ENCODE results near the gene CST3. TPM values are rescaled to one million over a fixed set of nuclear protein-coding genes. Genes with fewer than 3 reads are reported as not detected.
"Not testable (repeated sequence)": the region's sequence is repeated elsewhere in the genome, so short reads cannot be mapped to it uniquely, and the experiment has no call there.

The CST3 gene
- polyA plus RNA-seq, 3 donors = 120 to 175 (median 175) TPM

- DNase-seq (ENCODE audit: extremely low read depth in 1 of 11, low read depth in 9 of 11, low spot score in 4 of 11) = not testable (repeated sequence)
Measured at GRCh38 chr20:23622401-23622800, 15.4 kb downstream of the CST3 start.

GRCh38 chr20:23620670-23621386 lies 16.9 kb downstream of the CST3 start:
- not testable (repeated sequence) for DNase-seq (ENCODE audit: extremely low read depth in 1 of 11, low read depth in 9 of 11, low spot score in 4 of 11)

GRCh38 chr20:23614163-23614562 lies 23.6 kb downstream of the CST3 start:
- no peak for DNase-seq (ENCODE audit: extremely low read depth in 1 of 11, low read depth in 9 of 11, low spot score in 4 of 11)

GRCh38 chr20:23613676-23614075 lies 24.1 kb downstream of the CST3 start:
- no peak for DNase-seq (ENCODE audit: extremely low read depth in 1 of 11, low read depth in 9 of 11, low spot score in 4 of 11)

GRCh38 chr20:23612396-23612795 lies 25.4 kb downstream of the CST3 start:
- no peak for DNase-seq (ENCODE audit: extremely low read depth in 1 of 11, low read depth in 9 of 11, low spot score in 4 of 11)

- no peak for DNase-seq (ENCODE audit: extremely low read depth in 1 of 11, low read depth in 9 of 11, low spot score in 4 of 11)
Measured at GRCh38 chr20:23609486-23610109, 28.2 kb downstream of the CST3 start.

GRCh38 chr20:23608251-23608846 lies 29.4 kb downstream of the CST3 start:
- no peak for DNase-seq (ENCODE audit: extremely low read depth in 1 of 11, low read depth in 9 of 11, low spot score in 4 of 11)

- DNase-seq (ENCODE audit: extremely low read depth in 1 of 11, low read depth in 9 of 11, low spot score in 4 of 11) = no peak
Measured at GRCh38 chr20:23607497-23608245, 30.1 kb downstream of the CST3 start.

GRCh38 chr20:23606652-23607049 lies 31.1 kb downstream of the CST3 start:
- peak; percentile 38 to 67 (median 61) for DNase-seq (ENCODE audit: extremely low read depth in 1 of 11, low read depth in 9 of 11, low spot score in 4 of 11)

GRCh38 chr20:23605867-23606651 lies 31.7 kb downstream of the CST3 start, which contains the start of gene CST9:
CST9 (minus strand) TSS chr20:23605917; CDS start chr20:23605864, 53 bp downstream.
- no peak for DNase-seq (ENCODE audit: extremely low read depth in 1 of 11, low read depth in 9 of 11, low spot score in 4 of 11)

- no peak for DNase-seq (ENCODE audit: extremely low read depth in 1 of 11, low read depth in 9 of 11, low spot score in 4 of 11)
Measured at GRCh38 chr20:23604306-23604705, 33.4 kb downstream of the CST3 start.

GRCh38 chr20:23603321-23603720 lies 34.4 kb downstream of the CST3 start:
- no peak for DNase-seq (ENCODE audit: extremely low read depth in 1 of 11, low read depth in 9 of 11, low spot score in 4 of 11)

GRCh38 chr20:23602699-23603098 lies 35.1 kb downstream of the CST3 start:
- DNase-seq (ENCODE audit: extremely low read depth in 1 of 11, low read depth in 9 of 11, low spot score in 4 of 11) = no peak

- DNase-seq (ENCODE audit: extremely low read depth in 1 of 11, low read depth in 9 of 11, low spot score in 4 of 11) = no peak
Measured at GRCh38 chr20:23602241-23602640, 35.5 kb downstream of the CST3 start.

GRCh38 chr20:23601715-23602114 lies 36.0 kb downstream of the CST3 start:
- DNase-seq (ENCODE audit: extremely low read depth in 1 of 11, low read depth in 9 of 11, low spot score in 4 of 11) = no peak

GRCh38 chr20:23598481-23598880 lies 39.3 kb downstream of the CST3 start:
- no peak for DNase-seq (ENCODE audit: extremely low read depth in 1 of 11, low read depth in 9 of 11, low spot score in 4 of 11)

GRCh38 chr20:23596579-23597250 lies 41.0 kb downstream of the CST3 start:
- DNase-seq (ENCODE audit: extremely low read depth in 1 of 11, low read depth in 9 of 11, low spot score in 4 of 11) = no peak

GRCh38 chr20:23595941-23596340 lies 41.8 kb downstream of the CST3 start:
- no peak for DNase-seq (ENCODE audit: extremely low read depth in 1 of 11, low read depth in 9 of 11, low spot score in 4 of 11)

All from renal cortex interstitium (tissue), 11 donors.